OCI-LY1 (cell line): ENCODE results near the gene WDR5B.

ENCODE experiments used
- H2AFZ ChIP-seq: fragments of 200-600 bp; sonication (generic), shearing (Covaris generic); 2 replicates; pipeline ENCODE4 v1.6.0; 2014; ENCODE audit warnings: antibody characterized with exemption, mild to moderate bottlenecking, low read length
- H3F3A ChIP-seq: fragments of 200-600 bp; sonication (generic), shearing (Covaris generic); 2 replicates; pipeline ENCODE4 v1.6.0; 2014; ENCODE audit warnings: mild to moderate bottlenecking, antibody characterized with exemption, low read length, moderate library complexity; ENCODE audit not compliant: insufficient read depth
- H3K27ac ChIP-seq: fragments of 200-600 bp; sonication (generic); 2 replicates; pipeline ENCODE4 v1.5.1; 2014; ENCODE audit warnings: low read length, mixed run types, mild to moderate bottlenecking, low read depth; ENCODE audit not compliant: poor library complexity, severe bottlenecking
- H3K27me3 ChIP-seq: fragments of 200-600 bp; sonication (generic); 2 replicates; pipeline ENCODE4 v1.6.0; 2014; ENCODE audit warnings: antibody characterized with exemption, mild to moderate bottlenecking, low read length, moderate library complexity; ENCODE audit not compliant: insufficient read depth
- H3K36me3 ChIP-seq: fragments of 200-600 bp; sonication (generic); 2 replicates; pipeline ENCODE4 v1.6.1; 2014; ENCODE audit warnings: mild to moderate bottlenecking, antibody characterized with exemption, low read length, moderate library complexity, mixed read lengths; ENCODE audit not compliant: insufficient read depth
- H3K4me1 ChIP-seq: fragments of 200-600 bp; sonication (generic); 2 replicates; pipeline ENCODE4 v1.5.1; 2014; ENCODE audit warnings: mild to moderate bottlenecking, low read length, moderate library complexity; ENCODE audit not compliant: insufficient read depth, severe bottlenecking
- H3K4me2 ChIP-seq: fragments of 200-600 bp; sonication (generic), shearing (Covaris generic); 2 replicates; pipeline ENCODE4 v1.6.1; 2014; ENCODE audit warnings: low read length
- H3K4me3 ChIP-seq: fragments of 200-600 bp; sonication (generic); 2 replicates; pipeline ENCODE4 v1.5.1; 2014; ENCODE audit warnings: low read length, low read depth, mild to moderate bottlenecking, mixed read lengths; ENCODE audit not compliant: poor library complexity, severe bottlenecking
- H3K79me2 ChIP-seq: fragments of 200-600 bp; shearing (Covaris generic); 2 replicates; pipeline ENCODE4 v1.6.1; 2016; ENCODE audit warnings: mixed run types, low read length, mixed read lengths; ENCODE audit not compliant: insufficient read depth
- H3K9ac ChIP-seq: fragments of 200-600 bp; sonication (generic), shearing (Covaris generic); 2 replicates; pipeline ENCODE4 v1.6.1; 2014; ENCODE audit warnings: mild to moderate bottlenecking, low read length, mixed read lengths
- H3K9me2 ChIP-seq: fragments of 200-600 bp; sonication (generic), shearing (Covaris generic); 2 replicates; pipeline ENCODE4 v1.6.1; 2014; ENCODE audit warnings: low read depth, mild to moderate bottlenecking, low read length, mixed read lengths
- H3K9me3 ChIP-seq: fragments of 200-600 bp; shearing (Covaris generic); 2 replicates; pipeline ENCODE4 v1.6.1; 2014; ENCODE audit warnings: low read length, mixed read lengths
- H4K20me1 ChIP-seq: fragments of 200-600 bp; sonication (generic), shearing (Covaris generic); 2 replicates; pipeline ENCODE4 v1.6.0; 2016; ENCODE audit warnings: mild to moderate bottlenecking, low read length; ENCODE audit not compliant: insufficient read depth
- EZH2 ChIP-seq: fragments of 200-600 bp; sonication (generic), shearing (Covaris generic); IDR thresholded peaks from 2 replicates; pipeline ENCODE4 v1.8.0; 2017; ENCODE audit warnings: borderline replicate concordance, mixed run types, mild to moderate bottlenecking, antibody characterized with exemption, low read length, moderate library complexity, mixed read lengths
- TF ChIP-seq, protein P1 (sequence below): fragments of 200-600 bp; sonication (generic), shearing (Covaris generic); IDR thresholded peaks from 2 replicates; pipeline ENCODE4 v1.5.1; 2017; ENCODE audit warnings: mild to moderate bottlenecking, antibody characterized with exemption, low read length, moderate library complexity, mixed read lengths

WDR5B gene

GRCh38 chr3:122461806-122462205, 45.9 kb upstream of the WDR5B start:
- Histone ChIP-seq H3K79me2 (no peaks in the 10 kb centered on the region), H3K36me3 (peaks cover 72% of the 10 kb centered on the region; the same call in 1 of the 2 replicates)
- TF ChIP-seq, protein P1, sequence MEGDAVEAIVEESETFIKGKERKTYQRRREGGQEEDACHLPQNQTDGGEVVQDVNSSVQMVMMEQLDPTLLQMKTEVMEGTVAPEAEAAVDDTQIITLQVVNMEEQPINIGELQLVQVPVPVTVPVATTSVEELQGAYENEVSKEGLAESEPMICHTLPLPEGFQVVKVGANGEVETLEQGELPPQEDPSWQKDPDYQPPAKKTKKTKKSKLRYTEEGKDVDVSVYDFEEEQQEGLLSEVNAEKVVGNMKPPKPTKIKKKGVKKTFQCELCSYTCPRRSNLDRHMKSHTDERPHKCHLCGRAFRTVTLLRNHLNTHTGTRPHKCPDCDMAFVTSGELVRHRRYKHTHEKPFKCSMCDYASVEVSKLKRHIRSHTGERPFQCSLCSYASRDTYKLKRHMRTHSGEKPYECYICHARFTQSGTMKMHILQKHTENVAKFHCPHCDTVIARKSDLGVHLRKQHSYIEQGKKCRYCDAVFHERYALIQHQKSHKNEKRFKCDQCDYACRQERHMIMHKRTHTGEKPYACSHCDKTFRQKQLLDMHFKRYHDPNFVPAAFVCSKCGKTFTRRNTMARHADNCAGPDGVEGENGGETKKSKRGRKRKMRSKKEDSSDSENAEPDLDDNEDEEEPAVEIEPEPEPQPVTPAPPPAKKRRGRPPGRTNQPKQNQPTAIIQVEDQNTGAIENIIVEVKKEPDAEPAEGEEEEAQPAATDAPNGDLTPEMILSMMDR, result no peak
- TF ChIP-seq EZH2, result no peak

GRCh38 chr3:122458992-122459391, 43.1 kb upstream of the WDR5B start:
- TF ChIP-seq, protein P1, result peak; percentile 69
- TF ChIP-seq EZH2, result no peak
- Histone ChIP-seq H3K9me3 (no peaks in the 10 kb centered on the region), H3F3A (no peaks in the 10 kb centered on the region), H3K9ac (no peak overlapping the region), H3K36me3 (peaks cover 70% of the 10 kb centered on the region), H3K4me2 (no peak overlapping the region), H4K20me1 (no peaks in the 10 kb centered on the region), H3K27me3 (no peaks in the 10 kb centered on the region), H3K27ac (no peak overlapping the region), H3K79me2 (no peaks in the 10 kb centered on the region), H2AFZ (no peak overlapping the region), H3K4me1 (no peaks in the 10 kb centered on the region), H3K9me2 (no peaks in the 10 kb centered on the region), H3K4me3 (no peak overlapping the region)

More at GRCh38 chr3:122461806-122462205, 45.9 kb upstream of the WDR5B start:
- H3K9ac ChIP-seq, result no peak overlapping the region
- H3K9me2 ChIP-seq, result no peaks in the 10 kb centered on the region
- no peak overlapping the region for H2AFZ ChIP-seq
- no peaks in the 10 kb centered on the region for H4K20me1 ChIP-seq
- no peak overlapping the region for H3K4me2 ChIP-seq
- H3K9me3 ChIP-seq, result no peaks in the 10 kb centered on the region
- no peaks in the 10 kb centered on the region for H3F3A ChIP-seq
- H3K4me1 ChIP-seq, result no peaks in the 10 kb centered on the region
- H3K4me3 ChIP-seq, result no peak overlapping the region
- H3K27me3 ChIP-seq, result no peaks in the 10 kb centered on the region
- H3K27ac ChIP-seq, result no peak overlapping the region

- no peak overlapping the region for H3K4me3 ChIP-seq
- no peaks in the 10 kb centered on the region for H3K79me2 ChIP-seq
- TF ChIP-seq, protein P1, result no peak
- TF ChIP-seq EZH2, result no peak
- peaks cover 73% of the 10 kb centered on the region for H3K36me3 ChIP-seq
- H3K4me1 ChIP-seq, result no peaks in the 10 kb centered on the region
- H3K9ac ChIP-seq, result no peak overlapping the region
- H3K9me2 ChIP-seq, result no peaks in the 10 kb centered on the region
- H3K27me3 ChIP-seq, result no peaks in the 10 kb centered on the region
- no peak overlapping the region for H3K4me2 ChIP-seq
- H3K27ac ChIP-seq, result no peak overlapping the region
- no peaks in the 10 kb centered on the region for H3K9me3 ChIP-seq
- no peak overlapping the region for H2AFZ ChIP-seq
- no peaks in the 10 kb centered on the region for H3F3A ChIP-seq
- no peaks in the 10 kb centered on the region for H4K20me1 ChIP-seq
Measured at GRCh38 chr3:122457706-122458105, 41.8 kb upstream of the WDR5B start.
